ENCODE measurements around the gene RAP1B.
"Not testable (repeated sequence)": the region's sequence is repeated elsewhere in the genome, so short reads cannot be mapped to it uniquely, and the experiment has no call there.

Gene RAP1B

DNA sequence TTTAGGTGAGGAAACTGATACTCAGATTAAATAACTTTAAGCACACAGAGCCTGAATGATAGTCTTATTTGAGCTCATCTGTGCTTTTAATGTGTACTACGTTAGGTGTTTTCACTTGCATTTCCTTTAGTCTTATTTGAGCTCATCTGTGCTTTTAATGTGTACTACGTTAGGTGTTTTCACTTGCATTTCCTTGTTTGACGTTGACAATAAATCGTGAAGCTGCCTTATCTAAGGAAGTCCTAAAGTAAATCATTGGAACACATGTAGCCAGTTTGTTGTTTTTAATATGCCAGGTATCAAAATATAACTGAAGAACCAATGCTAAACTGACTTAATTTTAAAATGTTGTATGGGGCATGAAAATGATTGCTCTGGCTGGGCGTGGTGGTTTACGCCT, 2.0 kb downstream of the RAP1B start:
- DNase-seq = no peak

DNA sequence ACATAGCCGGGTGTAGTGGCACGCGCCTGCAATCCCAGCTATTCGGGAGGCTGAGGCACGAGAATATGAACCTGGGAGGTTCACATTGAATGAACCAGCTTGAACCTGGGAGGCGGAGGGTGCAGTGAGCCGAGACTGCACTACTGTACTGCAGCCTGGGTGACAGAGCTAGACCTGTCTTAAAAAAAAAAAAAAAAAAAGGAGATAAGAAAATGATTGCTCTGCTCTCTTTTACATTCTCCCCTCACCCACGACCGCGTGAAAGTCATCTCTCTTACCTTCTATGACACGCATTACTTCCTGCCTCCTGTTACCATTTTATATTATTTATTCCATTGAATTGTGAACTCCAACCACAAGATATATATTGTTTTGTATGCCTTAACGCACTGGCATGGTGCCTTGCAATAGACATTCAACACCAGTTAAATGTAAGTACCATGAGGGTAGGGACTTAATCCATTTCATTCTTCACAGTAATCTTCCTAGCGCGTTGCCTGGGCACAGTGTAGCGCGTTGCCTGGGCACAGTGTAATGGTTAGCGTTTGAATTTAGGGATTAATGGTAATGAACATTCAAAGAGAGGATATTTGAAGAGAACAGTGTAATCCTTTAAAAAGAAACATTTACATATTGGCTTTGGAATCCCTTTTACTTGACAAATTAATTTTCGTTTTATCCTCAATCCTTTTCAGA, 2.7 kb downstream of the RAP1B start:
- peak; percentile 28 for DNase-seq

DNA sequence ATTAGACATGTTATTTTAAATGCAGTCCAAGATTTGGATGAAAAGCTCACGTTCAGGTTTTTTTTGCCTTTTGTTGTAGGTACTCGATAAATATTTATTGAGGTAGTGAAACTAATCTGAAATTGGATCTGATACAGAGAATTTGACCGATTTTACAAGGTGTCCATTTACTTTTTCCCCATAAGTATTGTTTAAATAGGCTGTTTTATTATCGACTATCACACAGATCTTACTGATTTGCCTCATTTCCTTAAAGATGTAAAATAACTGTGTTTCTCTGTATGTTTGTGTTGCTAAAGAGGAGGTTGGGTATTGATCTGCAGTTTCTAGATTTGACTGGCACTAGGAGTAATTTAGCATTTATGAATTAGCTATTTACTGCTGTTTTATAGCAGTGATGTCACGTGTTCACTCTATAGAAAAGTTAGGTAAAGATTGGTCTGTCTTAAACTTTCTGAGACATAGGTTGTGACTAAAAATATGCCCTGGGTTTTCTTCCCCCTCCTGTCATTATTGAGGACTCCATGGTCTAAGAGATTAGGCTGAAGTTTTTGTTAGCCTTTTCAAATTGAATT, 3.5 kb downstream of the RAP1B start:
- no peak for DNase-seq

GRCh38 chr12:68614769-68615168, 4.1 kb downstream of the RAP1B start:
- DNase-seq = no peak

- DNase-seq = peak; percentile 64
Measured at GRCh38 chr12:68617160-68617926, 6.6 kb downstream of the RAP1B start.

DNA sequence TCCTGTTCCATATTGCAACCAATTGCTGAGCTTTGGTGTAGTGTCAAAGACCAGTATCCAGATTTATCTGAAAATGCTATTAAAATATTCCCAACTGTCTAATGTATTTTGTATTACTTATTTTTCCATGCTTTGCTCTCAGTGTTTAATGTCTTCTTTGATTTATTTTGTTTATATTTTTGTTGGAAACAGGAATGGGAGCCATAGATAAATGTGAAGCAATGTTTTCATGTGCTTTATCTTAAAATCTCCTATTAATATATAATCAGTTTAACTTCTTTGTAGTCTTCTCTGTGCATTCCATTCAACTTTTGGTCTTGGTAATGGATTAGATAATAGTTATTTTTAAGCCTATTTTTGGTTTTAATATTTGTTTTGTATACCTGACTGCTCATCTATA, 8.8 kb downstream of the RAP1B start:
- no peak for DNase-seq

DNA sequence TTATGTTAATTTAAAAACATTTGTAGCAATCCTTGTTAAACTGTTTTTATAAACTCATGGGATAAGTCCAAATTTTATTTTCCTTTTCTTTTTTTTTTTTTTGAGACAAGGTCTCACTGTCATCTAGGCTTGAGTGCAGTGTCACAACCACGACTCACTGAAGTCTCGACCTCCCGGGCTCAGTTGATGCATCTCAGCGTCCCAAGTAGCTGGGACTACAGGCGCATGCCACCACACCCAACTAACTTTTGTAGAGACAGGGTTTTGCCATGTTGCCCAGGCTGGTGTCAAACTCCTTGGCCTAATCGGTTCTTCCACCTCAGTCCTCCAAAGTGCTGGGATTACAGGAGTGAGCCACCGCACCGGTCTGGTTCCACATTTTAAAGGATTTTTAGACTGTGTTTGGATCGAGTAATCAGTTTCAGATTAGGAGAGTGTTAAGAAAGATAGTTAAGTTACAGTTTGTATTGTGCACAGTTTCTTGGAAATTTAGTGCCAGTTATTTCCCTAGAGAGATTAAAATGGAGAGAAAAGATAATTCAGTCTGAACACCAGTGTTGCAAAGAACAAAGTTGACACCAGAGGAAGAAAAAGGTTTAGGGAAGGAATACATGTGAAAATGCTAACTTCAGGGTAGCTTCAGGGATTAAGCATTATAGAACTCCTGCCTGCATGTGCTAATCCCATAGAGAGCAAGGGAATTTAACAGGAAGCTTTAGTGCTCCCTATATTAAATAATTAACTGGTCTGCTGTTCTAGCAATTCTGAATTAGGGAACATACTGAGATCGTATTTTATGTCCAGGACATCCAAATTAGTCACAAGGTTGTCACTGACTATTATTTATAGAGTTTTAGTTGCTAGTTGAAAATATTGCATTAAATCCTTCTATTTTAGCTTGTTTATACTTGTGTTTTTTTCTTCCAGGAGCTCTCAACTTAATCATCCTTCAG, 10.1 kb downstream of the RAP1B start:
- no peak for DNase-seq

- no peak for DNase-seq
Measured at GRCh38 chr12:68621472-68622081, 10.9 kb downstream of the RAP1B start.

GRCh38 chr12:68622250-68622649, 11.6 kb downstream of the RAP1B start:
- peak; percentile 76 for DNase-seq

GRCh38 chr12:68623059-68623458, 12.4 kb downstream of the RAP1B start:
- DNase-seq = no peak

GRCh38 chr12:68623984-68624383, 13.3 kb downstream of the RAP1B start:
- DNase-seq = no peak

DNA sequence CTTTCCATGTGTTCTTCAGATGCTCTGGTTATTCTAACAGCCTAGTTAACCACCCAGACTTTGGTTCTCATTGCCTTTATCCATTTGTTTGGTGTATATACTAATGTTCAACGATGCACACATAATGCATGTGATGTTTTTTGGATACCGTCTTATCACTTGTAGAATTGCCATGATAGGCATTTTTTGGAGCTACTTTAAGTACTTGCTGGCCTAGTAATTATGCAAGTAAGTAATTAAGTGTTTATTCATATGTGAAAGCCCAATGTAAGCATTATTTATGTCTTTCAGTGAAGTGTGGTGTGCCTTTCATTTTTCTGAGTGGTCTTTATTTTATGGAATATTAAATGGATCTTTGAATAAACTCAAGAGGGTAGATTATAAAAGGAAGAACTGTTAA, 14.2 kb downstream of the RAP1B start:
- no peak for DNase-seq

- DNase-seq = no peak
Measured at GRCh38 chr12:68627673-68628319, 17.1 kb downstream of the RAP1B start.

GRCh38 chr12:68628698-68629097, 18.0 kb downstream of the RAP1B start:
- no peak for DNase-seq

DNA sequence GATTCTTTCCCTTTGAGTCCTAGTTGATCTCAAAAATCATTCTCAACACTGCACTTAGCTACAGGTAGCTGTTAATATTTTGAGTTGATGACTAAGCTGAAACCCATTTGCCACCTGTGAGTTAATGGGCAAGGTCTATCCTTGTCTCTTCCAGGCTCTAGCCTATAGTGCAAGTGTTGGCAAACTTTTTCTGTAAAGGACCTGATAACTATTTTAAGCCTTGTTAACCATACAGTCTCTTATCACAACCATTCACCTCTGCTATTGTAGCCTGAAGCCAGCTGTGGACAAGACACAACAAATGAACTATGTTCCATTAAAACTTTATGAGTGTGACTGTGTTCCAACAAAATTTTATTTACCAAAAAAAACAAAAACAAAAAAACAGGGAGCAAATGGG, 19.4 kb downstream of the RAP1B start:
- no peak for DNase-seq

DNA sequence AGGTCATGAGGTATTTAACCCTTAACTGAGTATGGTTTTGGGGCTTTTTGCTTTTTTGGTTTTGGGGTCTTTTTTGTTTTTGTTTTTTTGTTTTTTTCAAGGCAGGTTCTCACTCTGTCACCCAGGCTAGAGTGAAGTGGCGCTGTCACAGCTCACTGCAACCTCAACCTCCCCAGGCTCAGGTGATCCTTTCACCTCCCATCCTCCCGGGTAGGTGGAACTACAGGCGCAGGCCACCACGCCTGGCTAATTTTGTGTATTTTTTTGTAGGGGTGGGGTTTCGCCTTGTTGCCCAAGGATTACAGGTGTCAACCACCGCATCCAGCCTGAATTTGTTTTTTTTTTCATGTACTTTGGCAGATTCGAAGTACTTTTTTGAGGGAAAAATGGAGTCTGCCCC, 19.9 kb downstream of the RAP1B start:
- no peak for DNase-seq

DNA sequence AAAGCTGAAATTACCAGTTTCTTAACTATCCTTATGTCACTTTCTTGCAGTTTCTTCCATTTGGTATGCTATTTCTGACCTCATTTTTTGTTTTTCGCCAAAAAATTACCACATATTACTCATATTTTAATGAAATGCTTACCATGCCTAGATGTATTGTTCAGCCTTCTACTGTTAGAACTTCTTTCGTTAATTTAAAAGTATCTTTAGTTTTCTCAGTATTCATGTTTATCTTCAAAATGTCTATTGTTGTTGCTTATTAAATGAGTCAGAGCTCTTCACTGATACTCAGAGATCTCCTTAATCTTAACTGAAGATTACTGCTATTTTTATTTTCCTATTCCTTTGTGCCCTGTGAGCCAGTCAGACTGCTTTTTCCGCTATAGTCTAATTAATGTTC, 20.5 kb downstream of the RAP1B start:
- DNase-seq = no peak

DNA sequence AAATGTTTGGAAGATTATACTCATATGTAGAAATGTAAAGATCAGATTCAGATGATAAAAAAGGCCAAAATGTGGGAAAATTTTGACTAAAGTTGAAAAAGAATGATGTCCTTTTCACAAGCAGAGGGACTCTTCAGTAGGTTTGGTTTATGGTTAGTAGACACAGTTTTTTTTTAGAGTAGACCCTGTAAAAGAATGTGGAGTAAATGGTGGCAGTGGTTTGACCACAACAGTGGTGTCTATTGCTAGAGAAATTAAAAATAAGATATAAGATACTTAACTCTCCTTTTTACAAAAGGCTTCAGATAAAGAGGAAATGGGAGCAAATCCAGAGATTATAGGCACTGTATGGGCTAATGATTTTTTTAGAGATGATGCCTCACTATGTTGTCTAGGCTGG, 21.8 kb downstream of the RAP1B start:
- no peak for DNase-seq

DNA sequence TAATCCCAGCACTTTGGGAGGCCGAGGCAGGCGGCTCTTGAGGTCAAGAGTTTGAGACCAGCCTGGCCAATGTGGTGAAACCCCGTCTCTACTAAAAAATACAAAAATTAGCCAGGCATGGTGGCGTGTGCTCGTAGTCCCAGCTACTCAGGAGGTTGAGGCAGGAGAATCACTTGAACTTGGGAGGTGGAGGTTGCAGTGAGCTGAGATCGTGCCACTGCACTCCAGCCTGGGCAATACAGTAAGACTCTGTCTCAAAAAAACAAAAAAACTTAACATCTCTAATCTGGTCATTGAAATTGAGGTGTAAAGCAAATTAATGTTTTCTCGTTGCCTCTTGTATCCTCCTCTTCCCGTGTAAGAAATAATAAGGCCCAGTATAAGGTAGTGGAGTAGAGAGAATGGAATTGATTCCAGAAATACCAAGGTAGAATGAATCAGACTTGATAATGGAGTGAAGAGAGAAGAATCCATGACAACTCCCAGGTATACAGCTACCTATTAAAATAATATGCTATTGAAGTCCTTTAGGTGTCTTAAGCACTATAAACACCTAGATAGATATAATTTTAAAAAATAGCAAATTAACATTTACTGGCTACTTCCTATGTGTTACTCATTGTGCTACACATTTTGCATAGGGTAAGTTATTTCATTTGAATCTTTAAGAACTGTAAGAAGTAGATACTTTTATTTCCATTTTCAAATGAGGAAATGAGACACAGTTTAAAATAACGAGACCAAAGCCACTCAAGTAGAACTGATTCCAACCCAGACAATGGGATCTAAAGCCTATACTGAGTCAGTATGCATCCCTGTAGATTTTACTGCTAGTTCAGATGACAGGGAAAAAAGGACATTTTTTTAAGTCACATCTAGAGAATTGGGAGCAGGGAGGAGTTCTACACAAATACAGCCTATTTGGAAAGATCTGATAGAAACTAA, 23.2 kb downstream of the RAP1B start:
- peak; percentile 39 for DNase-seq

- peak; percentile 36 for DNase-seq
Measured at GRCh38 chr12:68636268-68636667, 25.6 kb downstream of the RAP1B start.

DNA sequence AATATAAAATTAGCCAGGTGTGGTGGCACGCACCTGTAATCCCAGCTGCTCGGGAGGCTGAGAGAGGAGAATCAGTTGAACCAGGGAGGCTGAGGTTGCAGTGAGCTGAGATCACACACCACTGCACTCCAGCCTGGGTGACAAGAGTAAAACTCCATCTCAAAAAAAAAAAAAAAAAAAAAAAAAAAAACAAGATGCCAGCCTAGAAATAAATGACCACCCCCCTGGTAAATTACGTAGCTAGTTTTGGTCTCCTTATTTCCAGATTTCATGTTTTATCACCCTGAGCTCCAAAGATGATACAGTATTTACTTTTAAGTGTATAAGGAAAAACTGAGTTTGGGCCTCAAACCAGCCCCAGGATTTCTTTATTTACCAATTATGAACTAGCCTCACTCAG, 26.7 kb downstream of the RAP1B start:
- not testable (repeated sequence) for DNase-seq

Measured in inflammatory macrophage treated with lipopolysaccharide for 4 hours (primary cell).